Measurements from ENCODE around the gene ACYP2.
"Not testable (repeated sequence)": the region's sequence is repeated elsewhere in the genome, so short reads cannot be mapped to it uniquely, and the experiment has no call there.

Gene ACYP2

GRCh38 chr2:54279385-54279784 lies 164.0 kb downstream of the ACYP2 start:
- DNase-seq = no peak

GRCh38 chr2:54284826-54285225 lies 169.4 kb downstream of the ACYP2 start:
- DNase-seq = no peak

- no peak for DNase-seq
Measured at GRCh38 chr2:54285451-54285850, 170.0 kb downstream of the ACYP2 start.

- no peak for DNase-seq
Measured at GRCh38 chr2:54287532-54287931, 172.1 kb downstream of the ACYP2 start.

GRCh38 chr2:54289917-54290316 lies 174.5 kb downstream of the ACYP2 start:
- DNase-seq = no peak

GRCh38 chr2:54290356-54291025 lies 175.1 kb downstream of the ACYP2 start:
- no peak for DNase-seq

GRCh38 chr2:54294665-54295064 lies 179.2 kb downstream of the ACYP2 start:
- DNase-seq = not testable (repeated sequence)

- no peak for DNase-seq
Measured at GRCh38 chr2:54295911-54296310, 180.5 kb downstream of the ACYP2 start.

GRCh38 chr2:54298514-54298913 lies 183.1 kb downstream of the ACYP2 start:
- no peak for DNase-seq

GRCh38 chr2:54303631-54304030 lies 188.2 kb downstream of the ACYP2 start:
- DNase-seq = no peak

GRCh38 chr2:54306556-54306955 lies 191.1 kb downstream of the ACYP2 start:
- no peak for DNase-seq

- DNase-seq = no peak
Measured at GRCh38 chr2:54308186-54308585, 192.8 kb downstream of the ACYP2 start.

- no peak for DNase-seq
Measured at GRCh38 chr2:54308782-54309181, 193.4 kb downstream of the ACYP2 start.

GRCh38 chr2:54310311-54310710 lies 194.9 kb downstream of the ACYP2 start:
- DNase-seq = no peak

- DNase-seq = no peak
Measured at GRCh38 chr2:54310961-54311360, 195.5 kb downstream of the ACYP2 start.

GRCh38 chr2:54313147-54313546 lies 197.7 kb downstream of the ACYP2 start:
- no peak for DNase-seq

- no peak for DNase-seq
Measured at GRCh38 chr2:54317973-54318372, 202.6 kb downstream of the ACYP2 start.

GRCh38 chr2:54318821-54319220 lies 203.4 kb downstream of the ACYP2 start:
- DNase-seq = no peak

- no peak for DNase-seq
Measured at GRCh38 chr2:54321047-54321446, 205.6 kb downstream of the ACYP2 start.

GRCh38 chr2:54324517-54324916 lies 209.1 kb downstream of the ACYP2 start:
- DNase-seq = not testable (repeated sequence)

- no peak for DNase-seq
Measured at GRCh38 chr2:54325148-54325547, 209.7 kb downstream of the ACYP2 start.

GRCh38 chr2:54329482-54330161 lies 214.2 kb downstream of the ACYP2 start:
- DNase-seq = peak; percentile 67

GRCh38 chr2:54330162-54330925 lies 214.9 kb downstream of the ACYP2 start:
- DNase-seq = peak; percentile 95

Data from NCI-H1092 treated with DMSO at 0.1 percent for 48 hours (cell line).